Activated naive CD8-positive, alpha-beta T cell treated with anti-CD3 and anti-CD28 coated beads for 36 hours (primary cell): ENCODE measurements around the gene AHNAK2. TPM values are rescaled to one million over a fixed set of nuclear protein-coding genes. Genes with fewer than 3 reads are reported as not detected.
"Not testable (repeated sequence)": the region's sequence is repeated elsewhere in the genome, so short reads cannot be mapped to it uniquely, and the experiment has no call there.

ENCODE experiments used
- DNase-seq: peaks from one replicate; pipeline ENCODE4 v3.0.0; 2021
- H3K27ac Mint-ChIP-seq: one replicate; pipeline ENCODE4 v1.8.0; 2022; ENCODE audit warnings: mild to moderate bottlenecking, moderate library complexity, mixed read lengths
- H3K27me3 Mint-ChIP-seq: one replicate; pipeline ENCODE4 v1.8.0; 2022; ENCODE audit warnings: mild to moderate bottlenecking, mixed read lengths
- H3K36me3 Mint-ChIP-seq: one replicate; pipeline ENCODE4 v1.8.0; 2021; ENCODE audit warnings: mild to moderate bottlenecking, mixed read lengths
- H3K4me1 Mint-ChIP-seq: one replicate; pipeline ENCODE4 v1.8.0; 2021; ENCODE audit warnings: mixed read lengths
- H3K4me3 Mint-ChIP-seq: one replicate; pipeline ENCODE4 v1.8.0; 2022; ENCODE audit warnings: mild to moderate bottlenecking, moderate library complexity, mixed read lengths
- H3K9me3 Mint-ChIP-seq: one replicate; pipeline ENCODE4 v1.8.0; 2022; ENCODE audit warnings: mixed read lengths
- total RNA-seq, 2 experiments: library from RNA; stranded (reverse); gene quantifications; one replicate each; pipeline ENCODE4 v1.2.3, GENCODE V29; 2021

Gene AHNAK2
- total RNA-seq, result under 1 TPM in 1 of 2 experiments, not detected in 1; 0.02 TPM

DNA sequence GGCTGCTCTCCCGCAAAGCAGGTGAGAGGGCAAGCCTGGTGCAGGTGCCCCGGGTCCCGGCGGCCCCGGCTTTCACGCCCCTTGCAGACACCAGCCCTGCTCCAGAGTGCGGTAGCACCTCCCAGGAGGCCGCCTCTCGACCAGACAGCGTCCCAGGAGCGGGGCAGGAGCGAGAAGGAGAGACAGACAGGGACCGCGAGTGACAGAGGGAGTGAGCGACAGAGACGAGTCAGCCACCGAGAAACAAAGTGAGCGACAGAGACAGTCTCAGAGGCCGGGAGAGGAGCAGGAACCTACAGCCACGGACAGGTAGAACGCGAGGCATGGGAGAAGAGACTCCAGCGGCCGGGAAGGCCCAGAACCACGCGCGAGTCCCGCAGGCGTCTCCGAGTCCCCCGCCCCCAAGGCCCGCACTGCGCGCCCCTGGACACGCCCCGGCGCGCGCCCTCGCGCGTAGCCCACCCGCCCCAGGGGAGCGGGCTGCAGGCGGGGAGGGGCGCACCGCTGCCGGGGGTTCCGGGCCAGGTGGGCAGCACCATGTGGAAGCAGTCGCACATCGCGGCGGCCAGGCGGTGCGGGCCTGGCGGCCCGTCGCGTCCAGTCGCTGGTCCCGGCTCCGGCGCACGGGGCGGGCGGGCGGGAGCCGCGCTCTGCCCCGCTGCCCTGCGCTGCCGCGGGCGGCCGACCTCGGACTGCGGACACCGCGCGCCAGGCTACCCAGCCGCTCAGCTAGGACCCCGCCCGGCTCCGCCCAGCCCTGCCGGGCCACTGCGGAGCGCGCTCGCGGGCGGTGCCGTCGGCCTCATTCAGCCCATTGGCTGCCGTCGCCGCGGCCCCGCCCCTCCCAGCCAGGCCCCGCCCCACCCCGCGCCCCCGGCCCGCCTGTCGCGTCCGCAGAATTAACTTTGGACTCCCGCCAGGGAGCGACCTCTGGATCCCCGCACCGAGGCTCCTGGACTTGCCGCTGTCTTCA, at the start of gene AHNAK2:
AHNAK2 (minus strand) TSS at position 694 of the 973 bp plus-strand sequence; CDS start at position 557, 137 bp downstream.
- DNase-seq, result peak; percentile 72
- Mint-ChIP-seq H3K36me3 (no peaks in the 10 kb centered on the region), H3K9me3 (no peaks in the 10 kb centered on the region), H3K27me3 (peaks cover 26% of the 10 kb centered on the region), H3K4me3 (peak within 1 kb of the TSS; percentile 78), H3K4me1 (peaks cover 9% of the 10 kb centered on the region), H3K27ac (no peak within 1 kb of the TSS)

DNA sequence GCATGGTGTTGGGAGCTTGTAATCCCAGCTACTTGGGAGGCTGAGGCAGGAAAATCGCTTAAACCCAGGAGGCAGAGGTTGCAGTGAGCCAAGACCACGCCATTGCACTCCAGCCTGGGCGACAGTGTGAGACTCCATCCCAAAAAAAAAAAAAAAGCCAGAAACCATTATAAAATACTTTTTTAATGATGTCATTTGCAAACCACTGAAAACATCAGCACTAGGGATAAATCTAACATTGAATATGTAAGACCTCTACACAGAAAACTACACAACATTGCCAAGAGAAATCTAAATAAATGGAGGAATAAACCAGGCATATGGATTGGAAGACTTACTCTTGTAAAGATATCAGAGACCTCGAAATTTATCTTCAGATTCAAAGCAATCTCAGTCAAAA, 49.5 kb upstream of the AHNAK2 start:
- H3K4me1 Mint-ChIP-seq, result peaks cover 29% of the 10 kb centered on the region
- DNase-seq, H3K36me3 Mint-ChIP-seq, H3K4me3 Mint-ChIP-seq, H3K9me3 Mint-ChIP-seq, H3K27me3 Mint-ChIP-seq, H3K27ac Mint-ChIP-seq: not testable (repeated sequence)

DNA sequence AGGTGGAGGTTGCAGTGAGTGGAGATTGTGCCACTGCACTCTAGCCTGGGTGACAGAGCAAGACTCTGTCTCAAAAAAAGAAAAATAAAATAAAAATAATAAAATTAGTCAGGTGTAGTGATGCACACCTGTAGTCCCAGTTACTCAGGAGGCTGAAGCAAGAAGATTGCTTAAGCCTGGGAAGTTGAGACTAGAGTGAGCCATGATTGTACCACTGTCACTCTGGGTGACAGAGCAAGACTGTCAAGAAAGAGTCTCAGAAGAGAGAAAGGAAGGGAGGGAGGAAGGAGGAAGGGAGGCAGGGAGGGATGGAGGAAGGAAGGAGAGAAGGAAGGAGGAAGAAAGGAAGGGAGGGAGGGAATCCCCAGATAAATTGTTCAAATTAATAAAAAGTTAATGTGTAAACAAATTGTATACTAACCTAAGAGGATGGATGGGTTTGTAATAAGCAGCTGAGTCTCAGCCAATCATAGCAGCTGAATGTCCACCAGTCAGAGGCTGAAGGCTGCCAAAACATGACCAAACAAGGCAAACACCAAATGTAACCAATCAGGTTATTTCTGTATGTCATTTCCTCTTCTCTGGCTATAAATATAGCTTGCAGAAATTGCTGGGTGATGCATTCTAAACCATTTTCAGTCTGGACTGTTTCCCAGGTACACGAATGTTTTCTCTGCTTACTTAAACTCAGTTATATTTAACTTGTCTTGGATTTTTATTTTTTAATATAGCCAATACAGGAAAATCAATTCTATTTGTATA, 48.8 kb upstream of the AHNAK2 start:
- peaks cover 4% of the 10 kb centered on the region for H3K36me3 Mint-ChIP-seq
- no peak for DNase-seq
- no peaks in the 10 kb centered on the region for H3K27me3 Mint-ChIP-seq
- H3K27ac Mint-ChIP-seq, result peak overlapping the region; percentile 21
- no peak overlapping the region for H3K4me3 Mint-ChIP-seq
- H3K9me3 Mint-ChIP-seq, result no peaks in the 10 kb centered on the region
- H3K4me1 Mint-ChIP-seq, result peaks cover 34% of the 10 kb centered on the region

DNA sequence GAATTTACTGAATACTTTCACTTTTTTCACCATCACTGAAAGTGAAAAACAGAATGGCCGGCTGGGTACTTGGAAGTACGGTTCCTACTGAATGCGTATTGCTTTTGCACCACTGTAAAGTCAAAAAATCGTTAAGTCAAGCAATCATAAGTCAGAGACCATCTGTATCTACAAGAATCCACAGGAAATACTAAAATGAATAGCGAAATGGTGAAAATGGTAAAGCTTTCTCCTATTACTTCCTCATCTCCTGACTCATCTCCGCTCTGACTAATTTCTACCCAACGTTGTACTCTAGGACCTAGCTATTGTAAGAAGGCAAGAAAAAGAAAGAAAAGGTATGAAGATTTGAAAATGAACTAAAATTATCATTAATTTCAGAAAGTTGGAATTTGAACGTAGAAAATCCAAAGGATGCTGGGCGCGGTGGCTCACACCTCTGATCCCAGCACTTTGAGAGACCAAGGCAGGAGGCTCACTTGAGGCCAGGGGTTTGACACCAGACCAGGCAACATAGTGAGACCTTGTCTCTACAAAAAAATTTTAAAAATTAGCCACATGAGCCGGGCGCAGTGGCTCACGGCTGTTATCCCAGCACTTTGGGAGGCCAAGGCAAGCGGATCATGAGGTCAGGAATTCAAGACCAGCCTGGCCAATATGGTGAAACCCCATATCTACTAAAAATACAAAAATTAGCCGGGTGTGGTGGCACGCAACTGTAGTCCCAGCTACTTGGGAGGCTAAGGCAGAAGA, 48.0 kb upstream of the AHNAK2 start:
- Mint-ChIP-seq H3K4me3 (no peak overlapping the region), H3K9me3 (no peaks in the 10 kb centered on the region), H3K4me1 (peaks cover 38% of the 10 kb centered on the region), H3K36me3 (peaks cover 7% of the 10 kb centered on the region), H3K27ac (peak overlapping the region; percentile 74), H3K27me3 (no peaks in the 10 kb centered on the region)
- DNase-seq, result no peak

DNA sequence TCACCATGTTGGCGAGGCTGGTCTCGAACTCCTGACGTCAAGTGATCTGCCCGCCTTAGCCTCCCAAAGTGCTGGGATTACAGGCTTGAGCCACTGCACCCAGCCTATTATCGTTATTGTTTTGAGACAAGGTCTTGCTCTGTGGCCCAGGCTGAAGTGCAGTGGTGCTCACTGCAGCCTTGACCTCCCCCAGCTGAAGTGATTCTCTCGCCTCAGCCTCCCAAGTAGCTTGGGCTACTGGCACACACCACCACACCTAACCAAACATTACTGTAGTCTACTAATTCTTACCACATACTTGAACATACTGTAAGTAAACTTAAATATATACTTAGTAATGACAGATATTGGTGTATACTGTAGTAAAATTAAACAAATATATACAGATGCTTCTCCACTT, 47.3 kb upstream of the AHNAK2 start:
- no peaks in the 10 kb centered on the region for H3K27me3 Mint-ChIP-seq
- no peak for DNase-seq

DNA sequence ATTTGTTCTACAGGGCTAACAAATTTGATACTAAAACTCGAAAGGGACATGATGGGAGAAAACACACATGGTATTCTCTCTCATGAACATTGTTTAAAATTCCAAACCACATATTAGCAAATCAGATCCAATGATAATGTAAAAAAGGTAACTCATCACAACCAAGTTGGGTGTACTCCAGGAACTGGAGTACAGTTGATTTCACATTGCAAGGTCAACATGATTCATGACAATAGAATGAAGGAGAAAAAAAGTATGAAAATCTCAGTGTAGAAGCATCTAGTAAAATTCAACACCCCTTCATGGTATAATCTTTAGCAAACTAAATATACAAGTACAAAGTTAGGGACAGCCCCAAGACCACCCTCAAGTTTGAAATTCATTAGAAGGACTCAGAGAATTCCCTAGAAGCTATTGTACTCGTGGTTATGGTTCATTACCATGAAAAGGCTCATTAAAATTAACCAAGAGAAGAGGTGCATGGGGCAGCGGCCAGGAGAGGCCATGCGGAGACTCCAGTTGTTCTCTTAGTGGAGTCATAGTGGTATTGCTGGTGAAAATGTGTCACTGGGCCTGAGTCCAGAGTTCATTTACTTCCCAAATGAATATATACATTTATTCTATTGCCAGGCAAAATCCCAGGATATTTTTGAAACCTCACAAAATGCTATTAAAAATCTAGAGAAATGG, 45.8 kb upstream of the AHNAK2 start:
- Mint-ChIP-seq H3K4me3 (no peak overlapping the region), H3K27ac (no peak overlapping the region), H3K27me3 (no peaks in the 10 kb centered on the region), H3K36me3 (peaks cover 21% of the 10 kb centered on the region), H3K9me3 (no peaks in the 10 kb centered on the region), H3K4me1 (peaks cover 47% of the 10 kb centered on the region)
- no peak for DNase-seq

More for the DNA sequence above, 47.3 kb upstream of the AHNAK2 start:
- Mint-ChIP-seq H3K4me3 (no peak overlapping the region), H3K27ac (no peak overlapping the region), H3K9me3 (no peaks in the 10 kb centered on the region), H3K4me1 (peaks cover 38% of the 10 kb centered on the region), H3K36me3 (peaks cover 7% of the 10 kb centered on the region)

DNA sequence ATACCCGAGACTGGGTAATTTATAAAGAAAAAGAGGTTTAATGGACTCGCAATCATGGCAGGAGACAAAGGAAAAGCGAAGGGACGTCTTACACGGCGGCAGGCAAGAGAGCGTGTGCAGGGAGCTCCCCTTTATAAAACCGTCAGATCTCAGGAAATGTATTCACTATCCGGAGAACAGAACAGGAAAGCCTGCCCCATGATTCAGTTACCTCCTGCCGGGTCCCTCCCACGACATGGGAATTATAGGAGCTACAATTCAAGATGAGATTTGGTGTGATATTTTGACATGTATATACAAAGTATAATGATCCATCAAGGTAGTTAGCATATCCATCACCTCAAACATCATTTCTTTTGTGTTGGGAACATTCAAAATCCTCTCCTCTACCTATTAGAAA, 45.0 kb upstream of the AHNAK2 start:
- DNase-seq, result no peak
- peak overlapping the region; percentile 93 for H3K4me3 Mint-ChIP-seq
- peaks cover 29% of the 10 kb centered on the region for H3K36me3 Mint-ChIP-seq
- H3K27me3 Mint-ChIP-seq, result no peaks in the 10 kb centered on the region
- H3K27ac Mint-ChIP-seq, result no peak overlapping the region
- no peaks in the 10 kb centered on the region for H3K9me3 Mint-ChIP-seq
- H3K4me1 Mint-ChIP-seq, result peaks cover 53% of the 10 kb centered on the region

DNA sequence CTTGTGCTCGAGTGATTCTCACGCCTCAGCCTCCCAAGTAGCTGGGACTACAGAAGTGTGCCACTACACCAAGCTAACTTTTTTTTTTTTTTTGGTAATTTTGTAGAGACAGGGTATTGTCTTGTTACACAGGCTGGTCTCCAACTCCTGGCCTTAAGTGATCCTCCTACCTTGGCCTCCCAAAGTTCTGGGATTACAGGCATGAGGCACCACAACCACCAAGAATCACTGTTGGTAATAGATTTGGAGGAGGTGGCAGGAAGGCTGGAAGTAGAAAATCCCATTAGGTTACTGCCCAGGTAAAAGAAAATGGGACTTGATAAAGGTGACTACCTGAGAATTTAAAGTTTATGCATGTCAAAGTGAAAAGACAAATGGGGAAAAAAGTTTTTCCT, 44.1 kb upstream of the AHNAK2 start:
- Mint-ChIP-seq H3K4me3 (peak overlapping the region; percentile 93), H3K27me3 (no peaks in the 10 kb centered on the region), H3K36me3 (peaks cover 36% of the 10 kb centered on the region), H3K4me1 (peaks cover 58% of the 10 kb centered on the region), H3K9me3 (no peaks in the 10 kb centered on the region), H3K27ac (peak overlapping the region; percentile 88)
- DNase-seq, result no peak

DNA sequence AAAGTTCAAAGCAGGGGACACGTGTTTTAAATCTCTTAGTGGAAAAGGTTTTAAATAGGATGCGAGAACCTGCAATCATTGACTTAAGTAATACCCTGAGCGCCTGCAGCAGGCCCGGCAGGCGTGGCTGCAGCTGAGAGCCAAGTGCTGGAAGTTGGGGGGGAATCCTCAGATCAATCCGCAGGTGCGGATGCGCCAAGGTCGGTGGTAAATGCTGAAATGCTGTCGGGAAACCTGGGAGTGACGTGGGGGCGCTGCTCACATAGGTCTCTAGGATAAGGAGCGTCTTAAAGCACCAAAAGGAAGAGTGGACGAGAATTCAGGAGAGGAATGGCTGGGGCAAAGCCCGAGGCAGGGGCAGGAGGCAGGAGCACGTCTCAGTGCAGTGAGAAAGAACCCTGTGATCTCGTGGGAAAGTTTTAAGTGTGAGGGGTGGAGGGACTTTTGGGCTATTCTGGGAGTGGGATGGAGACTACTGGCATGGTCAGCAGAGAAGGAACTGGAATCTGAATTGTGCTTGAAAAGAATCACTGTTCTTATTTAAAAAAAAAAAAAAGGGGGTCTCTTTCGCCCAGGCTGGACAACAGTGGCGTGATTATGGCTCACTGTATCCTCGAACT, 43.6 kb upstream of the AHNAK2 start:
- H3K27ac Mint-ChIP-seq, result peak overlapping the region; percentile 88
- H3K9me3 Mint-ChIP-seq, result no peaks in the 10 kb centered on the region
- peak overlapping the region; percentile 93 for H3K4me3 Mint-ChIP-seq
- DNase-seq, result peak; percentile 36
- H3K36me3 Mint-ChIP-seq, result peaks cover 41% of the 10 kb centered on the region
- peaks cover 61% of the 10 kb centered on the region for H3K4me1 Mint-ChIP-seq
- H3K27me3 Mint-ChIP-seq, result no peaks in the 10 kb centered on the region

DNA sequence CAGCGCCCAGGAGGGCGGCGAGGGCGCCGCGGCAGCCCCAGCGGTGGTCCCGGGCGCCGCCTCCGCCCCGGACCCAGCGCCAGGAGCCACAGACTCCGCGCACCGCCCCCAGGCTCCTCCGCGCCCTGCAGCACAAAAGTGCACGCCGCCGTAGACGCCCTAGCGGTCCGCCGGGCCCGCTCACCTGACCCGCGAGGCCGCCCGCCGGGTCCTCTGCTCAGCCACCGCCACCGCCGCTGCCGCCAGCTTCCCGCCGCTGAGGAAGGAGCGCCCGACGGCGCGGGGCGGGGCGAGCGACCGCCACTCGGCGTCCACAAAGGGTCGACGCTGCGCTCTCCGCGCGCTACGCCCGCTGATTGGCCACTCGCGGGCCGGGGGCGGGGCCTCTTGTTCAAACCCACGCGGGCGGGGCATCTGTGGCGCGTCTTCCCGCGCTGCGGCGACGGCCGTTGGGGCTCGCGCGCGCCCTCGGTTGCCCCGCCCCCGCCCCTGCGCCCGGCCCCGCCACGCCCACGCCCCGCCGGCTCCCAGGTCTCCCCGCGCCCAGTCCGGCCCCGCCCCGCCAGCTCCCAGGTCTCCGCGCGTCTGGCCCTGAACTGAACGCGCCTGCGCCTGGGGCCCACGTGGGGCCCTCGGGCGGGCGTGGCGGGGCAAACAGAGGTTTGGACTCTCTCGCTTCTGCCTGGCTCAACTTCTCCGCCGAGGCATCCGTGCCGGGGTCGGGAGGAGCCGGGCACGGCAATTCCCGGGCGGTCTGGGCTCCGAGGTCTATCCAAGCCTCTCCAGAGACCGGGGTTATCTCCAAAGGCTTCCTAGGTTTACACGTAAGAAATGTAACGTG, 42.9 kb upstream of the AHNAK2 start, which contains the start of gene CDCA4:
CDCA4 (minus strand) TSS at position 269 of the 841 bp plus-strand sequence. CDS start 9,154 bp downstream, outside the sequence.
- peak within 1 kb of the TSS; percentile 93 for H3K4me3 Mint-ChIP-seq
- H3K4me1 Mint-ChIP-seq, result peaks cover 64% of the 10 kb centered on the region
- DNase-seq, result peak; percentile 100
- no peaks in the 10 kb centered on the region for H3K9me3 Mint-ChIP-seq
- no peaks in the 10 kb centered on the region for H3K27me3 Mint-ChIP-seq
- peaks cover 48% of the 10 kb centered on the region for H3K36me3 Mint-ChIP-seq
- H3K27ac Mint-ChIP-seq, result peak within 1 kb of the TSS; percentile 88

DNA sequence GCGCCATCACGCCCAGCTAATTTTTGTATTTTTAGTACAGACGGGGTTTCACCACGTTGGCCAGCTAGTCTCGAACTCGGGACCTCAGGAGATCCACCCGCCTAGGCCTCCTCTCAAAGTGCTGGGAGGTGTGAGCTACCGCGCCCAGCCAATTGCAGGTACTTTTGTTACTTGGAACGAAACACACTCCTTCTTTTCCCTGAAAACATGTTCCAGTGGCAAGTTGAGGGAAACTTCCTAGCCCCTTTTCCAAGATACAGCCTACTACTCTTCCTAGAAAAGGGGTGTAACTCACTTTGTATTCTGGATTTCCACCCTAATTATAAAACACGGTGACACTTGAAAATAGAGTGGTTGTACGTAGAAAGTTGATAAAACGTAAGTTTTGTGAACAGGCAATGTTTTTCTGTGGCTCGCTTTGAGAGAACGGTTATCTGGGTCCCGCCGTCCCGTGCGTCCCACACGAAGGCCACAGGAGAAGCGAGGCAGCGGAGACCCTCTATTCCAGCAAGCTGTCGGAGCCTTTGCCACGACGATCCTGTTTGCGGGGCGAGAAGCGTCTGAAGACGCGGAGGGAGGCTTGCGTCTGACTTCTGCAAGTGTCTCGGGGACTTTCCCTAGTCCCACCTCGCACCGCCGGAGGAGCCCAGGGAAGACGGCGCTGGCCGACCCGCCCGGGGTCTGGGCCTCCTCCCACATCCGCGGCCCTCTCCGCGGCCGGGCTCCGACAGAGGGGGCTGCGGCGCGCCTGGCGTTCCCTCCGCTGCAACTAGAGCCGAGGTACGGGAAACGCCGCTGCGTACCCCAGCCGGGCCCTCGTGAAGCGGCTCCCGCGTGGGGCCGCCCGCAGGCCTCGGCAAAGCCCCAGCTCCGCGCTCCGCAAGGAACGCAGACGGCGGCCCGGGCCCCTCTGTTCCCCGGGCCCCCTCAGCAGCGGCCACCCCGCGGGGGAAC, 42.0 kb upstream of the AHNAK2 start:
- H3K27ac Mint-ChIP-seq, result peak overlapping the region; percentile 84
- H3K27me3 Mint-ChIP-seq, result no peaks in the 10 kb centered on the region
- peak; percentile 69 for DNase-seq
- no peaks in the 10 kb centered on the region for H3K9me3 Mint-ChIP-seq
- H3K36me3 Mint-ChIP-seq, result peaks cover 53% of the 10 kb centered on the region
- H3K4me1 Mint-ChIP-seq, result peaks cover 64% of the 10 kb centered on the region
- peak overlapping the region; percentile 93 for H3K4me3 Mint-ChIP-seq

DNA sequence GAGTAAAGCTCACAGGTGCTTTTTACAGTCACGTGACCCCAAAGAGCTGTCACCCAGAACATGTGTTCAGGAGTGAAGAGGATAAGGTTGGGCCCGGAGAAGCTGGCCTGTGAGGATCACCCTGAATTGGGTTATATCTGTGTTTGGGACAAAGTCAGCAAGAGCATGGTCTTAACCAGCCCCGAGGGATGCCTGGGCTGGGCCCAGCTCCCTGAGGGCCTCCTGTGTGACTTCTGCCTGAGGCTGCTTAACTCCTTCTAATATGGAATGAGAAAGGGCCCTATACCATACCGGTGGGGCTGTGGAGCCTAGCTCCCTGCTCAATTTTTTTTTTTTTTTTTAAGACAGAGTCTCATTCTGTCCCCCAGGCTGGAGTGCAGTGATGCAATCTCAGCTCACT, 40.2 kb upstream of the AHNAK2 start:
- no peak for DNase-seq
- H3K4me3 Mint-ChIP-seq, result peak overlapping the region; percentile 93
- H3K27ac Mint-ChIP-seq, result no peak overlapping the region
- H3K4me1 Mint-ChIP-seq, result peaks cover 68% of the 10 kb centered on the region
- no peaks in the 10 kb centered on the region for H3K9me3 Mint-ChIP-seq
- peaks cover 55% of the 10 kb centered on the region for H3K36me3 Mint-ChIP-seq
- no peaks in the 10 kb centered on the region for H3K27me3 Mint-ChIP-seq
